ENCODE results near the gene MARK1. TPM values are rescaled to one million over a fixed set of nuclear protein-coding genes. Genes with fewer than 3 reads are reported as not detected.

MARK1 gene
- total RNA-seq: 1 to 10 TPM; 4.3 to 6.8 (median 5.4) TPM

- no peaks in the 10 kb centered on the region for H3K36me3 ChIP-seq
- peaks cover 0 to 14% (median 6%) of the 10 kb centered on the region in 4 donors for H3K4me1 ChIP-seq
- TF ChIP-seq POLR2A (IDR thresholded peaks at IDR 0.05) (no peak), EP300 (IDR thresholded peaks at IDR 0.05; ENCODE audit: low read depth) (no peak), POLR2AphosphoS5 (IDR thresholded peaks at IDR 0.05) (no peak), CTCF (IDR thresholded peaks at IDR 0.05) (no peak)
- peaks cover 6% of the 10 kb centered on the region for H3K27me3 ChIP-seq
- 0 to 1% methylated on average over 12 to 39 of the region's 96 CpGs for WGBS, 2 donors (ENCODE audit: low coverage in 1 of 2)
- intact Hi-C loops (cut with DNase I; ENCODE audit: low total_unique reads) (no loop called here), in situ Hi-C loops (cut with MboI; ENCODE audit: low pct_ligation_motif_present in 1 of 4, low pct_unique_long_range_greater_than_20kb in 1 of 4, low sequenced_read_pairs in 3 of 4) (no loop called here)
- H3K27ac ChIP-seq: peak within 1 kb of the TSS; percentile 76 to 88 (median 80)
- H3K4me3 ChIP-seq: peak within 1 kb of the TSS; percentile 64 to 95 (median 74)
- DNase-seq: peak; percentile 58
- no peaks in the 10 kb centered on the region for H3K9me3 ChIP-seq
Measured at GRCh38 chr1:220527908-220528678, at the start of gene MARK1. Gene MARK1 (plus strand): TSS chr1:220528136. CDS start chr1:220528823, 687 bp downstream.

GRCh38 chr1:220483700-220484099, 44.2 kb upstream of the MARK1 start:
- intact Hi-C loops (cut with DNase I; ENCODE audit: low total_unique reads): no loop called here
- 89 to 96% methylated on average over 6 of the region's 6 CpGs for WGBS, 2 donors (ENCODE audit: low coverage in 1 of 2)

GRCh38 chr1:220484135-220484534, 43.8 kb upstream of the MARK1 start:
- TF ChIP-seq POLR2A (IDR thresholded peaks at IDR 0.05): no peak
- no peak for TF ChIP-seq POLR2AphosphoS5 (IDR thresholded peaks at IDR 0.05)
- TF ChIP-seq EP300 (IDR thresholded peaks at IDR 0.05; ENCODE audit: low read depth): no peak
- no peak for TF ChIP-seq CTCF (IDR thresholded peaks at IDR 0.05)
- Histone ChIP-seq H3K4me3 (no peak overlapping the region), H3K4me1 (peaks cover 0 to 10% (median 5%) of the 10 kb centered on the region in 4 donors), H3K36me3 (no peaks in the 10 kb centered on the region), H3K27ac (no peak overlapping the region), H3K9me3 (no peaks in the 10 kb centered on the region), H3K27me3 (no peaks in the 10 kb centered on the region)
- in situ Hi-C loops (cut with MboI; ENCODE audit: low pct_ligation_motif_present in 1 of 4, low pct_unique_long_range_greater_than_20kb in 1 of 4, low sequenced_read_pairs in 3 of 4): no loop called here
- DNase-seq: no peak
- intact Hi-C loops (cut with DNase I; ENCODE audit: low total_unique reads): no loop called here

More at GRCh38 chr1:220483700-220484099, 44.2 kb upstream of the MARK1 start:
- Histone ChIP-seq H3K4me1 (peaks cover 0 to 10% (median 5%) of the 10 kb centered on the region in 4 donors), H3K9me3 (no peaks in the 10 kb centered on the region), H3K4me3 (no peak overlapping the region), H3K27me3 (no peaks in the 10 kb centered on the region), H3K27ac (no peak overlapping the region), H3K36me3 (no peaks in the 10 kb centered on the region)
- no peak for DNase-seq
- in situ Hi-C loops (cut with MboI; ENCODE audit: low pct_ligation_motif_present in 1 of 4, low pct_unique_long_range_greater_than_20kb in 1 of 4, low sequenced_read_pairs in 3 of 4): no loop called here
- TF ChIP-seq EP300 (IDR thresholded peaks at IDR 0.05; ENCODE audit: low read depth): no peak

- in situ Hi-C loops (cut with MboI; ENCODE audit: low pct_ligation_motif_present in 1 of 4, low pct_unique_long_range_greater_than_20kb in 1 of 4, low sequenced_read_pairs in 3 of 4): no loop called here
- Histone ChIP-seq H3K4me3 (no peak overlapping the region), H3K27me3 (no peaks in the 10 kb centered on the region), H3K36me3 (no peaks in the 10 kb centered on the region), H3K9me3 (no peaks in the 10 kb centered on the region), H3K4me1 (peaks cover 0 to 10% (median 5%) of the 10 kb centered on the region in 4 donors), H3K27ac (no peak overlapping the region)
- no peak for TF ChIP-seq POLR2AphosphoS5 (IDR thresholded peaks at IDR 0.05)
- TF ChIP-seq POLR2A (IDR thresholded peaks at IDR 0.05): no peak
- no peak for TF ChIP-seq EP300 (IDR thresholded peaks at IDR 0.05; ENCODE audit: low read depth)
- TF ChIP-seq CTCF (IDR thresholded peaks at IDR 0.05): no peak
- intact Hi-C loops (cut with DNase I; ENCODE audit: low total_unique reads): loop anchor here (5.0 kb wide), 1 partner anchor 1747 kb away; no protein-coding TSS in a partner anchor
- WGBS, 2 donors (ENCODE audit: low coverage in 1 of 2): 66 to 80% methylated on average over 2 to 3 of the region's 3 CpGs
- DNase-seq: no peak
Measured at GRCh38 chr1:220485131-220485530, 42.8 kb upstream of the MARK1 start.
